SK-MEL-5 (cell line): ENCODE results near the gene TUSC1. TPM values are rescaled to one million over a fixed set of nuclear protein-coding genes. Genes with fewer than 3 reads are reported as not detected.

Source experiments
- DNase-seq: peaks from one replicate; pipeline ENCODE4 v3.0.0-alpha.2; 2016; ENCODE audit warnings: low read depth, low spot score
- in situ Hi-C: cut with HindIII; loops from 2 replicates; pipeline ENCODE4 v1.10.0; 2016; ENCODE audit warnings: low sequenced_read_pairs, high pct_unique_total_duplicates, low pct_unique_long_range_greater_than_20kb
- total RNA-seq: library from RNA; depleted of rRNA; stranded (reverse); fragments of >200 nt; shearing (Covaris generic); gene quantifications from 2 replicates; pipeline ENCODE4 v1.2.3, GENCODE V29; 2014

The TUSC1 gene
- total RNA-seq, 1 experiment from 2014 or later: not detected

GRCh38 chr9:25654417-25654816, 23.8 kb downstream of the TUSC1 start:
- DNase-seq: no peak
- in situ Hi-C loops: no loop called here

- no peak for DNase-seq
- in situ Hi-C loops: no loop called here
Measured at GRCh38 chr9:25648116-25648515, 30.1 kb downstream of the TUSC1 start.

GRCh38 chr9:25636026-25636425, 42.2 kb downstream of the TUSC1 start:
- in situ Hi-C loops: no loop called here
- no peak for DNase-seq

GRCh38 chr9:25629231-25629630, 49.0 kb downstream of the TUSC1 start:
- in situ Hi-C loops: no loop called here
- no peak for DNase-seq
